A549 treated with RU486 at 1 μM for 4 hours (cell line): ENCODE data around the gene TRIM69. TPM values are rescaled to one million over a fixed set of nuclear protein-coding genes. Genes with fewer than 3 reads are reported as not detected.

Experiments used
- total RNA-seq: library from RNA; stranded (reverse); fragments of 200-300 nt; extraction: Qiagen RNA extraction; gene quantifications from 5 replicates; pipeline ENCODE4 v1.2.3, GENCODE V29; 2022; ENCODE audit warnings: low read depth

The TRIM69 gene, protein sequence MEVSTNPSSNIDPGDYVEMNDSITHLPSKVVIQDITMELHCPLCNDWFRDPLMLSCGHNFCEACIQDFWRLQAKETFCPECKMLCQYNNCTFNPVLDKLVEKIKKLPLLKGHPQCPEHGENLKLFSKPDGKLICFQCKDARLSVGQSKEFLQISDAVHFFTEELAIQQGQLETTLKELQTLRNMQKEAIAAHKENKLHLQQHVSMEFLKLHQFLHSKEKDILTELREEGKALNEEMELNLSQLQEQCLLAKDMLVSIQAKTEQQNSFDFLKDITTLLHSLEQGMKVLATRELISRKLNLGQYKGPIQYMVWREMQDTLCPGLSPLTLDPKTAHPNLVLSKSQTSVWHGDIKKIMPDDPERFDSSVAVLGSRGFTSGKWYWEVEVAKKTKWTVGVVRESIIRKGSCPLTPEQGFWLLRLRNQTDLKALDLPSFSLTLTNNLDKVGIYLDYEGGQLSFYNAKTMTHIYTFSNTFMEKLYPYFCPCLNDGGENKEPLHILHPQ
- total RNA-seq, result 3.3 to 6.8 TPM (median 4.5 TPM) in 5 replicates

DNA sequence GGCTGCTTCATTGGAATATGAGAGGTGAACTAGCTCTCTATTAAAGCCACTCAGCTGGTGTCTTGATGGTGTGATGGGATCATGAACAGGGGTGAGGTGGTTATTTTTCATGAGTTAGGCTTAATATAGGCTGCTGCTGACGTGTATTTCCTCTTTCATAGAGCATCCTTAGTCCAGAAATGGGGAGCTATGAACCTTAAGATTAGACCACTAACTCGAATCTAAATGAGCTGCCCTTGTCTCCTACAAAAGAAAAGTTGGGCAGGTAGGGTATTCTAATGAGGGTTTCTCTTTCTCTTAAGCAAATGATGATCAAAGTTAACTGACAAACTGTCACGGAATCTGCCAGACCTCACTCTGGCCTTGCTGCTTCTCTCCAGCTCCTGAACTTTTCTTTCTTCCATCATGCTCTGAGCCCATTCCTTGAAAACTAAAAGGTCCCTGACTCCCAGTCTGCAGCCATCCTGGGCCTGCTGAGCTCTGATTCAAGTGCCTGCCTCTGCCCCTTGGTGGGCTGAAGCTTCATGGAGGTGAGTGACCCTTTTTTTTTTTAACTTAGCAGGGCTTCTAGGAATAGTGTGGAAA, at the start of gene TRIM69:
TSS of gene TRIM69 (plus strand) at position 348 of the 585 bp plus-strand sequence. CDS start at position 525, 177 bp downstream.

DNA sequence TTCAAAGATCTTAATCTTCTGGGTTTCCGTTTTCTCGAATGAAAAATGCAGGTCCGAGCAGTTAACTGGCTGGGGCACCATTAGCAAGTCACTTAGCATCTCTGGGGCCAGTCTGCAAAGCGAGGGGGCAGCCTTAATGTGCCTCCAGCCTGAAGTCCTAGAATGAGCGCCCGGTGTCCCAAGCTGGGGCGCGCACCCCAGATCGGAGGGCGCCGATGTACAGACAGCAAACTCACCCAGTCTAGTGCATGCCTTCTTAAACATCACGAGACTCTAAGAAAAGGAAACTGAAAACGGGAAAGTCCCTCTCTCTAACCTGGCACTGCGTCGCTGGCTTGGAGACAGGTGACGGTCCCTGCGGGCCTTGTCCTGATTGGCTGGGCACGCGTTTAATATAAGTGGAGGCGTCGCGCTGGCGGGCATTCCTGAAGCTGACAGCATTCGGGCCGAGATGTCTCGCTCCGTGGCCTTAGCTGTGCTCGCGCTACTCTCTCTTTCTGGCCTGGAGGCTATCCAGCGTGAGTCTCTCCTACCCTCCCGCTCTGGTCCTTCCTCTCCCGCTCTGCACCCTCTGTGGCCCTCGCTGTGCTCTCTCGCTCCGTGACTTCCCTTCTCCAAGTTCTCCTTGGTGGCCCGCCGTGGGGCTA, 25.1 kb upstream of the TRIM69 start, which contains the start of the genes B2M and PATL2:
TSS of gene B2M (plus strand) at position 422 of the 647 bp plus-strand sequence. CDS start at position 452, 30 bp downstream.
TSS of gene PATL2 (minus strand) at position 228 of the 647 bp plus-strand sequence. CDS start 34,833 bp downstream, outside the sequence.

Other genes with a start within 250 kb of the TRIM69 start
- gene EIF3J, start 199.4 kb upstream of the TRIM69 start, total RNA-seq, result 70.6 to 130 TPM (median 101 TPM) in 5 replicates
- gene SPG11, start 72.9 kb upstream of the TRIM69 start, total RNA-seq, result 7.2 to 9.0 TPM (median 8.3 TPM) in 5 replicates
- 0.07 to 0.14 TPM in 2 of 5 replicates, not detected in the others for gene PATL2, start 25.2 kb upstream of the TRIM69 start, total RNA-seq
- gene B2M, start 25.0 kb upstream of the TRIM69 start, total RNA-seq, result 409 to 483 TPM (median 446 TPM) in 5 replicates
- gene TERB2, start 220.2 kb downstream of the TRIM69 start, total RNA-seq, result not detected in 5 replicates